K562 (cell line): ENCODE measurements around the gene FAM161B. TPM values are rescaled to one million over a fixed set of nuclear protein-coding genes. Genes with fewer than 3 reads are reported as not detected.

Experiments used
- ATAC-seq: fragments of 200-7000 bp; cut with Tn5 transposase; 3 replicates; pipeline ENCODE4 v1.9.1; 2020; ENCODE audit warnings: moderate library complexity
- BruUV-seq: library from RNA; stranded (reverse); fragments of 400-500 nt; replicated peaks from 2 replicates; lab custom pipeline; 2021; lab: Mats Ljungman, UMichigan
- CTCF ChIA-PET: fragments of 300-600 bp; formaldehyde crosslinking; extraction: SDS; loops from one replicate; lab custom pipeline; 2021; ENCODE audit warnings: low intra/inter-chr PET ratio; lab: Yijun Ruan, JAX
- POLR2A ChIA-PET: fragments of 300-600, 350-650 bp; sonication (Branson Sonifier 250); formaldehyde crosslinking; extraction: SDS; loops from one replicate; lab custom pipeline; 2021; ENCODE audit warnings: antibody characterized with exemption, inconsistent platforms; lab: Yijun Ruan, JAX
- DNase-seq, 4 experiments: peaks; one replicate each; pipeline versions ENCODE4 v3.0.0 to v3.0.0-alpha.2; 2011 to 2018; ENCODE audit warnings: low spot score in 3 of 4, mixed read lengths in 3 of 4; ENCODE audit errors: extremely low read depth in 1 of 4
- FAIRE-seq: peaks from 2 replicates; lab custom pipeline; 2011; peaks lifted over from hg19 to GRCh38; lab: Jason Lieb, UNC
- H2AFZ ChIP-seq: 2 replicates; pipeline ENCODE4 v1.6.0; 2011; ENCODE audit warnings: low read depth, low read length, control low read depth, inconsistent platforms
- H3K27ac ChIP-seq: fragments of 200-600 bp; 3 replicates; pipeline ENCODE4 v1.8.0; 2011; ENCODE audit warnings: low read depth, mild to moderate bottlenecking, control low read depth, inconsistent platforms, low read length, moderate library complexity, mixed read lengths; ENCODE audit errors: extremely low read depth
- H3K27me3 ChIP-seq, 2 experiments: fragments of 300-600 bp in 1 of 2; 2 replicates in 1 of 2; 3 replicates in 1 of 2; pipeline versions ENCODE4 v1.6.0 to v1.8.0; 2011; ENCODE audit warnings: inconsistent platforms in 2 of 2, low read length in 2 of 2, mild to moderate bottlenecking in 1 of 2, mixed read lengths in 1 of 2, moderate library complexity in 1 of 2; ENCODE audit not compliant: control insufficient read depth in 2 of 2, insufficient read depth in 2 of 2
- H3K36me3 ChIP-seq: fragments of 300-600 bp; 3 replicates; pipeline ENCODE4 v1.8.0; 2011; ENCODE audit warnings: mild to moderate bottlenecking, low read length, inconsistent platforms; ENCODE audit not compliant: control insufficient read depth, insufficient read depth
- H3K4me1 ChIP-seq, 2 experiments: fragments of 200-600 bp in 1 of 2; replicated peaks in 1 of 2; 2 replicates in 1 of 2; 3 replicates in 1 of 2; pipeline versions ENCODE4 v1.5.1 to v1.8.0; 2011; ENCODE audit warnings: inconsistent platforms in 2 of 2, low read length in 2 of 2, mild to moderate bottlenecking in 1 of 2, mixed read lengths in 1 of 2, moderate library complexity in 1 of 2; ENCODE audit not compliant: control insufficient read depth in 2 of 2, insufficient read depth in 2 of 2
- H3K4me2 ChIP-seq: 2 replicates; pipeline ENCODE4 v1.6.1; 2011; ENCODE audit warnings: low read length, control low read depth, inconsistent platforms, mixed read lengths; ENCODE audit not compliant: insufficient read depth
- H3K4me3 ChIP-seq: fragments of 200-600 bp; sonication (generic), shearing (Covaris generic); 2 replicates; pipeline ENCODE4 v1.5.1; 2016; ENCODE audit warnings: control low read depth, inconsistent platforms
- H3K79me2 ChIP-seq: fragments of 200-600 bp; 3 replicates; pipeline ENCODE4 v1.8.0; 2011; ENCODE audit warnings: low read length, inconsistent platforms; ENCODE audit not compliant: control insufficient read depth, insufficient read depth
- H3K9ac ChIP-seq, 2 experiments: 2 replicates each; pipeline versions ENCODE4 v1.6.0 to v1.6.1; 2011; ENCODE audit warnings: low read depth in 2 of 2, low read length in 2 of 2, control low read depth in 1 of 2, inconsistent platforms in 1 of 2, mild to moderate bottlenecking in 1 of 2, mixed read lengths in 1 of 2; ENCODE audit not compliant: insufficient read depth in 1 of 2
- H3K9me1 ChIP-seq: one replicate; pipeline ENCODE4 v1.6.0; 2011; ENCODE audit warnings: inconsistent platforms, mild to moderate bottlenecking, low read length, moderate library complexity; ENCODE audit not compliant: control insufficient read depth, insufficient read depth
- H3K9me3 ChIP-seq: replicated peaks from 2 replicates; pipeline ENCODE4 v1.5.1; 2011; ENCODE audit warnings: low read depth, low read length, inconsistent platforms; ENCODE audit not compliant: control insufficient read depth, insufficient read depth
- H4K20me1 ChIP-seq: replicated peaks from 2 replicates; pipeline ENCODE4 v1.6.1; 2011; ENCODE audit warnings: low read length, inconsistent platforms, mixed read lengths; ENCODE audit not compliant: control insufficient read depth, insufficient read depth
- CHD4 ChIP-seq: fragments of 200-600 bp; sonication (generic); IDR thresholded peaks from 3 replicates; pipeline ENCODE4 v1.6.1; 2012; ENCODE audit warnings: low read depth, mild to moderate bottlenecking, mixed read lengths, low read length, inconsistent platforms; ENCODE audit not compliant: insufficient read depth, insufficient replicate concordance, poor library complexity, severe bottlenecking
- SUPT5H ChIP-seq: fragments of 450-650 bp; IDR thresholded peaks from 2 replicates; pipeline ENCODE4 v1.6.1; 2016
- ZMIZ1 ChIP-seq, 2 experiments: fragments of 150-350 bp in 1 of 2; IDR thresholded peaks; 2 replicates each; pipeline ENCODE4 v1.6.1; 2012 to 2016; ENCODE audit warnings: low read depth in 2 of 2, low read length in 2 of 2, mild to moderate bottlenecking in 1 of 2, moderate library complexity in 1 of 2
- ZNF408 ChIP-seq: fragments of 250-450 bp; sonication (Bioruptor Pico); IDR thresholded peaks from 2 replicates; pipeline ENCODE4 v1.4.0; 2020; ENCODE audit warnings: low read depth, mild to moderate bottlenecking, moderate library complexity
- WGBS: fragments of 100-300 bp; shearing (Covaris generic); methylation state at CpG from one replicate; pipeline ENCODE4 v1.1.6; 2016; ENCODE audit warnings: low coverage, mixed read lengths; ENCODE audit not compliant: insufficient coverage; ENCODE audit errors: missing lambda C conversion rate; 5-methylcytosine and 5-hydroxymethylcytosine counted together
- in situ Hi-C: fragments of 300-500 bp; cut with MboI; formaldehyde crosslinking; loops from 4 replicates; pipeline ENCODE4 v1.15.0; 2018; ENCODE audit warnings: inconsistent platforms, mixed read lengths
- intact Hi-C: fragments of 100-400 bp; cut with micrococcal nuclease; formaldehyde crosslinking; loops from 2 replicates; pipeline ENCODE4 v1.14.2; 2022
- polyA plus RNA-seq, 8 experiments: library from polyadenylated mRNA; depleted of rRNA in 4 of 8; stranded (reverse) in 5 of 8; unstranded in 3 of 8; fragments of >200 nt; fragmentation: Nextera tagmentation in 2 of 8; fragmentation: Illumina TruSeq in 1 of 8; extraction: Ambion mirVana in 2 of 8; extraction: Trizol in 1 of 8; gene quantifications; 2 replicates each; pipeline versions ENCODE4 v1.2.1 to v1.2.3, GENCODE V29; 2011 to 2014; ENCODE audit warnings: inconsistent platforms in 1 of 8, missing spikeins in 1 of 8
- total RNA-seq, 7 experiments: library from RNA; depleted of rRNA in 6 of 7; stranded (reverse); fragments of >200 nt in 6 of 7; fragmentation: Illumina TruSeq in 2 of 7; extraction: Trizol in 2 of 7; gene quantifications; 2 replicates each; pipeline versions ENCODE4 v1.2.1 to v1.2.3, GENCODE V29; 2011 to 2021; ENCODE audit warnings: low replicate concordance in 1 of 7

The FAM161B gene
- total and polyA plus RNA-seq, 9 of the 15 experiments (the other 6 are each of a cell fraction or from before 2014, with no cell fraction given): 0.15 to 1.3 (median 0.84) TPM

GRCh38 chr14:73896521-73896920 lies 53.4 kb downstream of the FAM161B start:
- Histone ChIP-seq H3K4me3 (no peak overlapping the region), H3K27ac (no peak overlapping the region), H2AFZ (no peak overlapping the region), H3K9me3 (no peaks in the 10 kb centered on the region), H3K27me3 (no peaks in the 10 kb centered on the region), H3K4me2 (no peak overlapping the region), H4K20me1 (no peaks in the 10 kb centered on the region)
- POLR2A ChIA-PET: interaction anchor here (2.0 to 2.9 kb wide), 2 partner anchors 10 to 11 kb away, joined by 6 to 10 read pairs; partner anchors contain the start of gene ZNF410
- no peak for ATAC-seq
- no peak for TF ChIP-seq ZNF408
- TF ChIP-seq ZMIZ1 (IDR thresholded peaks at IDR 0.05; ENCODE audit: low read depth in 2 of 2, low read length in 2 of 2): no peak
- no peak for TF ChIP-seq SUPT5H
- TF ChIP-seq CHD4: no peak
- TF ChIP-seq, all 486 proteins: peak for 0
- FAIRE-seq (no peak), DNase-seq (no peak)
- 86% methylated on average over 1 of the region's 1 CpG for WGBS
- intact Hi-C loops: loop anchor here (2.0 kb wide), 1 partner anchor 64 kb away; no protein-coding TSS in a partner anchor
- Histone ChIP-seq H3K79me2 (peaks cover 17% of the 10 kb centered on the region), H3K4me1 (no peaks in the 10 kb centered on the region; a peak in 1 of 5 replicates), H3K9me1 (no peaks in the 10 kb centered on the region), H3K9ac (no peak overlapping the region), H3K36me3 (peaks cover 84% of the 10 kb centered on the region)
- no TSS peak for BruUV-seq
- in situ Hi-C loops: no loop called here
- CTCF ChIA-PET: no interaction called here
